H1 (cell line): Measurements from ENCODE around the gene MAGEB3. TPM values are rescaled to one million over a fixed set of nuclear protein-coding genes. Genes with fewer than 3 reads are reported as not detected.

Experiments used
- CTCF ChIA-PET: fragments of 300-600 bp; sonication (Branson Sonifier 250); formaldehyde crosslinking; loops from one replicate; lab custom pipeline; 2021; ENCODE audit not compliant: partially characterized antibody; lab: Charles Lee
- POLR2A ChIA-PET: fragments of 300-600 bp; sonication (Branson Sonifier 250); formaldehyde crosslinking; loops from one replicate; lab custom pipeline; 2021; ENCODE audit warnings: inconsistent platforms; ENCODE audit not compliant: partially characterized antibody; lab: Charles Lee
- DNase-seq, 2 experiments: peaks; one replicate each; pipeline versions ENCODE4 v3.0.0 to v3.0.0-alpha.2; 2010 to 2022; ENCODE audit warnings: low spot score in 2 of 2, low read depth in 1 of 2, mixed read lengths in 1 of 2
- FAIRE-seq: peaks from 2 replicates; lab custom pipeline; 2011; peaks lifted over from hg19 to GRCh38; lab: Jason Lieb, UNC
- H2AFZ ChIP-seq: 2 replicates; pipeline ENCODE4 v1.8.1; 2012; ENCODE audit warnings: low read length, inconsistent platforms
- H2AK5ac ChIP-seq: 2 replicates; pipeline ENCODE4 v1.6.1; 2013; ENCODE audit warnings: low read depth, low read length
- H2BK120ac ChIP-seq: replicated peaks from 2 replicates; pipeline ENCODE3; 2013; ENCODE audit warnings: low read depth, low read length, inconsistent platforms
- H2BK12ac ChIP-seq: 2 replicates; pipeline ENCODE4 v1.6.1; 2013; ENCODE audit warnings: low read depth, low read length
- H2BK15ac ChIP-seq: 2 replicates; pipeline ENCODE4 v1.6.1; 2013; ENCODE audit warnings: low read length
- H2BK20ac ChIP-seq: 2 replicates; pipeline ENCODE4 v1.6.1; 2013; ENCODE audit warnings: low read length
- H2BK5ac ChIP-seq: 2 replicates; pipeline ENCODE4 v1.6.1; 2013; ENCODE audit warnings: low read depth, low read length
- H3K14ac ChIP-seq: 2 replicates; pipeline ENCODE4 v1.6.1; 2013; ENCODE audit warnings: inconsistent platforms; ENCODE audit not compliant: insufficient read length
- H3K18ac ChIP-seq: 2 replicates; pipeline ENCODE4 v1.6.1; 2013; ENCODE audit warnings: low read length; ENCODE audit errors: extremely low read depth
- H3K23ac ChIP-seq: 2 replicates; pipeline ENCODE4 v1.6.1; 2013; ENCODE audit warnings: inconsistent platforms; ENCODE audit not compliant: insufficient read length
- H3K23me2 ChIP-seq: 2 replicates; pipeline ENCODE4 v1.6.1; 2013; ENCODE audit warnings: low read depth, low read length
- H3K27ac ChIP-seq: 2 replicates; pipeline ENCODE4 v1.6.1; 2011; ENCODE audit warnings: low read depth, low read length, inconsistent platforms
- H3K27me3 ChIP-seq, 4 experiments: replicated peaks in 1 of 4; 1 replicate in 1 of 4; 2 replicates in 3 of 4; pipeline versions ENCODE4 v1.6.1 to v1.8.1; 2011 to 2013; ENCODE audit warnings: low read length in 3 of 4, mild to moderate bottlenecking in 3 of 4, inconsistent platforms in 2 of 4, mixed read lengths in 2 of 4, moderate library complexity in 1 of 4; ENCODE audit not compliant: control insufficient read depth in 3 of 4, insufficient read depth in 3 of 4; ENCODE audit errors: extremely low read depth in 1 of 4
- H3K36me3 ChIP-seq, 4 experiments: 2 replicates each; pipeline versions ENCODE4 v1.6.1 to v1.8.1; 2011 to 2013; ENCODE audit warnings: mild to moderate bottlenecking in 4 of 4, low read length in 3 of 4, moderate library complexity in 2 of 4, control low read depth in 1 of 4, inconsistent platforms in 1 of 4; ENCODE audit not compliant: insufficient read depth in 4 of 4, control insufficient read depth in 2 of 4
- H3K4ac ChIP-seq: replicated peaks from 2 replicates; pipeline ENCODE3; 2013; ENCODE audit warnings: low read length, low read depth, mixed read lengths, inconsistent platforms; ENCODE audit not compliant: insufficient read length
- H3K4me1 ChIP-seq, 4 experiments: replicated peaks in 1 of 4; 1 replicate in 1 of 4; 2 replicates in 3 of 4; pipeline versions ENCODE4 v1.6.1 to v1.8.1; 2011 to 2013; ENCODE audit warnings: low read length in 3 of 4, inconsistent platforms in 2 of 4, mixed read lengths in 1 of 4; ENCODE audit not compliant: insufficient read depth in 4 of 4, control insufficient read depth in 3 of 4
- H3K4me2 ChIP-seq, 2 experiments: 2 replicates each; pipeline versions ENCODE4 v1.6.1 to v1.8.1; 2011 to 2013; ENCODE audit warnings: low read depth in 2 of 2, low read length in 2 of 2, control low read depth in 1 of 2, inconsistent platforms in 1 of 2, mild to moderate bottlenecking in 1 of 2; ENCODE audit not compliant: insufficient read depth in 1 of 2
- H3K4me3 ChIP-seq, 4 experiments: fragments of 200-600, 300-600 bp in 1 of 4; sonication (generic), shearing (Covaris generic), sonication (Bioruptor Twin) in 1 of 4; 2 replicates each; pipeline versions ENCODE4 v1.5.1 to v1.8.1; 2011 to 2016; ENCODE audit warnings: low read length in 4 of 4, low read depth in 3 of 4, control low read depth in 2 of 4, inconsistent platforms in 2 of 4, mild to moderate bottlenecking in 2 of 4, mixed read lengths in 1 of 4, moderate library complexity in 1 of 4; ENCODE audit not compliant: insufficient read depth in 2 of 4; ENCODE audit errors: extremely low read depth in 1 of 4
- H3K56ac ChIP-seq: replicated peaks from 2 replicates; pipeline ENCODE3; 2013; ENCODE audit warnings: low read depth, mild to moderate bottlenecking, mixed read lengths, low read length, inconsistent platforms; ENCODE audit not compliant: insufficient read length
- H3K79me1 ChIP-seq: 2 replicates; pipeline ENCODE4 v1.6.1; 2013; ENCODE audit warnings: low read depth, low read length, control low read depth
- H3K79me2 ChIP-seq, 2 experiments: 2 replicates each; pipeline versions ENCODE4 v1.6.1 to v1.8.1; 2012 to 2013; ENCODE audit warnings: low read length in 2 of 2, mild to moderate bottlenecking in 2 of 2, inconsistent platforms in 1 of 2; ENCODE audit not compliant: insufficient read depth in 2 of 2, control insufficient read depth in 1 of 2
- H3K9ac ChIP-seq, 4 experiments: replicated peaks in 1 of 4; 1 replicate in 1 of 4; 2 replicates in 3 of 4; pipeline versions ENCODE4 v1.6.1 to v1.8.1; 2011 to 2013; ENCODE audit warnings: low read depth in 3 of 4, low read length in 3 of 4, control low read depth in 2 of 4, mild to moderate bottlenecking in 2 of 4, moderate library complexity in 2 of 4, inconsistent platforms in 1 of 4; ENCODE audit errors: extremely low read depth in 1 of 4
- H3K9me3 ChIP-seq, 2 experiments: 2 replicates each; pipeline versions ENCODE4 v1.6.1 to v1.8.1; 2012 to 2013; ENCODE audit warnings: mild to moderate bottlenecking in 2 of 2, moderate library complexity in 2 of 2, control low read depth in 1 of 2, inconsistent platforms in 1 of 2, low read depth in 1 of 2, low read length in 1 of 2, mixed read lengths in 1 of 2; ENCODE audit not compliant: insufficient read depth in 2 of 2
- H4K20me1 ChIP-seq, 2 experiments: replicated peaks in 1 of 2; 2 replicates each; pipeline versions ENCODE3 to v1.8.1; 2011 to 2013; ENCODE audit warnings: inconsistent platforms in 2 of 2, low read length in 2 of 2, mild to moderate bottlenecking in 1 of 2; ENCODE audit not compliant: insufficient read depth in 2 of 2, control insufficient read depth in 1 of 2
- H4K5ac ChIP-seq: 2 replicates; pipeline ENCODE4 v1.6.1; 2013; ENCODE audit warnings: low read length, low read depth, mixed read lengths, inconsistent platforms; ENCODE audit not compliant: insufficient read length
- H4K8ac ChIP-seq: 2 replicates; pipeline ENCODE4 v1.8.0; 2013; ENCODE audit warnings: mild to moderate bottlenecking, moderate library complexity, low read length, inconsistent platforms; ENCODE audit not compliant: insufficient read depth; ENCODE audit errors: extremely low read depth
- H4K91ac ChIP-seq: replicated peaks from 2 replicates; pipeline ENCODE3; 2013; ENCODE audit warnings: low read length, mixed read lengths, inconsistent platforms; ENCODE audit not compliant: insufficient read length
- NANOG ChIP-seq: IDR thresholded peaks from 2 replicates; pipeline ENCODE4 v1.6.1; 2011; ENCODE audit warnings: low read length, low read depth, mild to moderate bottlenecking, inconsistent platforms; ENCODE audit not compliant: insufficient read depth, poor library complexity, severe bottlenecking
- POU5F1 ChIP-seq: IDR thresholded peaks from 2 replicates; pipeline ENCODE4 v1.6.1; 2011; ENCODE audit warnings: low read depth, mild to moderate bottlenecking, low read length, moderate library complexity
- RAD21 ChIP-seq, 2 experiments: IDR thresholded peaks in 1 of 2; conservative IDR thresholded peaks in 1 of 2; 2 replicates each; pipeline ENCODE4 v1.6.1; 2011; ENCODE audit warnings: low read depth in 2 of 2, low read length in 2 of 2, improper control_type of control experiment in 1 of 2, inconsistent platforms in 1 of 2, mild to moderate bottlenecking in 1 of 2, moderate library complexity in 1 of 2
- SP4 ChIP-seq: IDR thresholded peaks from 2 replicates; pipeline ENCODE4 v1.6.1; 2012; ENCODE audit warnings: low read length, inconsistent platforms
- ZNF274 ChIP-seq: IDR thresholded peaks from 2 replicates; pipeline ENCODE4 v1.7.0; 2012; ENCODE audit warnings: low read length, borderline replicate concordance; ENCODE audit errors: extremely low read depth
- WGBS, 2 experiments: shearing (Covaris generic) in 1 of 2; methylation state at CpG; one replicate each; pipeline versions ENCODE4 v1.1.6 to v1.1.7; 2013 to 2015; ENCODE audit warnings: low lambda C conversion rate in 2 of 2, mixed read lengths in 2 of 2, inconsistent platforms in 1 of 2, low coverage in 1 of 2, missing lambda C conversion rate in 1 of 2; ENCODE audit not compliant: insufficient replicate concordance in 2 of 2, insufficient coverage in 1 of 2, insufficient read length in 1 of 2; ENCODE audit errors: extremely low coverage in 1 of 2, missing lambda C conversion rate in 1 of 2; 5-methylcytosine and 5-hydroxymethylcytosine counted together
- polyA plus RNA-seq, 7 experiments: library from polyadenylated mRNA; depleted of rRNA in 3 of 7; stranded (reverse) in 5 of 7; unstranded in 2 of 7; fragments of >200 nt in 5 of 7; fragments of 200-250 nt in 2 of 7; gene quantifications; 1 replicate in 5 of 7; 2 replicates in 1 of 7; 4 replicates in 1 of 7; pipeline versions ENCODE4 v1.2.1 to v1.2.3, GENCODE V29; 2011 to 2013; ENCODE audit warnings: missing spikeins in 2 of 7, mixed read lengths in 2 of 7
- total RNA-seq: library from RNA; stranded (reverse); fragmentation: NEBNext Ultra II Directional; extraction: Animal tissue kit (Norgen Biotek cat#: 25700); gene quantifications from 2 replicates; pipeline ENCODE4 v1.2.1, GENCODE V29; 2021
- TF ChIP-seq, protein P1 (sequence below), 3 experiments: IDR thresholded peaks; 1 replicate in 2 of 3; 2 replicates in 1 of 3; pipeline versions ENCODE4 v1.5.1 to v1.6.1; 2011; ENCODE audit warnings: low read length in 3 of 3, mild to moderate bottlenecking in 3 of 3, inconsistent platforms in 2 of 3, low read depth in 1 of 3, moderate library complexity in 1 of 3; ENCODE audit not compliant: insufficient read depth in 1 of 3; ENCODE audit errors: control extremely low read depth in 1 of 3
- TF ChIP-seq, protein P2 (sequence below): IDR thresholded peaks from 2 replicates; pipeline ENCODE4 v1.6.1; 2012; ENCODE audit warnings: inconsistent platforms

MAGEB3 gene
- total and polyA plus RNA-seq, 2 of the 8 experiments (the other 6 are each of a cell fraction or from before 2014, with no cell fraction given) = not detected

DNA sequence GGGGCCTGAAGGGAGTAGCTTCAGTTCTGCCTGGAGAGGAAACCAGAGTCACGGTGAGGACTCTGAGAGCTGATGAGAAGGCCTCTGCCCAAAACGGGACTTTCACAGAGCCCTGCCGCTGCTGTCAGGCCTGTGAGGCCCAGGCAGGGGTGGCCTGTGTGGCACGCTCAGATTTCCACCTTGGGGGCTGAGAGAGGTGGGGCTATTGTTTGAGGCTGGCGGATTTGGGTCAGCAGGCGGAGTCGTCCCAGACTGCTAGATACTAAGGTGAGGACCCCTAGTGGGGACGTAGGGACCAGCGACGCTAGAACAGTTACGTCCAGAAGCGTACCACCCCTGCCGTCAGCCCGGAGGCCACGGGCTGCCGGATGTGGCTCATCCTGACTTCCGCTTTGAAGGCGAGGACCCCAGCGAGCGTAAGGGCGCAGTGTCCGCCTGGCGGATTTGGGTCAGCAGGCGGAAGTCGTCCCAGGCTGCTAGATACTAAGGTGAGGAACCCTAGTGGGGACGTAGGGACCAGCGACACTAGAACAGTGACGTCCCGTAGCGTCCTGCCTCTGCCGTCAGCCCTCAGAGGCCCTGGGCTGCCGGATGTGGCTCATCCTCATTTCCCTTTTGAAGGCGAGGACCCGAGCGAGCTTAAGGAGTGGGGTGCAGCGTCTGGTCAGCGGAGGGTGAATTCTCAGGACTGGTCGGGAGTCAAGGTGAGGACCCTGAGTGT lies 16.5 kb downstream of the MAGEB3 start, which contains the start of gene MAGEB1:
Gene MAGEB1, plus strand, starts transcription at position 378 of the 721 bp plus-strand sequence. CDS start 3,348 bp downstream, outside the sequence.
- Histone ChIP-seq H2BK12ac (no peak within 1 kb of the TSS), H3K79me2 (no peaks in the 10 kb centered on the region), H3K23me2 (no peaks in the 10 kb centered on the region), H3K4me1 (peaks cover 0 to 4% (median 0%) of the 10 kb centered on the region in 4 experiments; a peak in 1 of 7 replicates), H4K91ac (no peak within 1 kb of the TSS), H4K8ac (no peak within 1 kb of the TSS), H3K4ac (no peak within 1 kb of the TSS), H3K4me3 (no peak within 1 kb of the TSS), H3K4me2 (no peak within 1 kb of the TSS), H3K56ac (no peak within 1 kb of the TSS), H3K23ac (no peak within 1 kb of the TSS), H2BK20ac (no peak within 1 kb of the TSS), H3K14ac (no peak within 1 kb of the TSS), H3K79me1 (no peaks in the 10 kb centered on the region), H3K9ac (no peak within 1 kb of the TSS), H4K20me1 (no peaks in the 10 kb centered on the region), H2BK5ac (no peak within 1 kb of the TSS), H4K5ac (no peak within 1 kb of the TSS), H2AK5ac (no peak within 1 kb of the TSS), H3K18ac (no peak within 1 kb of the TSS; the same call in 1 of the 2 replicates), H3K27me3 (no peaks in the 10 kb centered on the region), H2AFZ (peak within 1 kb of the TSS; percentile 32; the same call in 1 of the 2 replicates), H3K36me3 (no peaks in the 10 kb centered on the region), H3K9me3 (no peaks in the 10 kb centered on the region; a peak in 1 of 4 replicates), H2BK15ac (no peak within 1 kb of the TSS), H2BK120ac (no peak within 1 kb of the TSS), H3K27ac (no peak within 1 kb of the TSS)
- FAIRE-seq = no peak
- ChIA-PET CTCF (interaction anchor here (0.7 to 1.0 kb wide), 3 partner anchors 46 to 104 kb away, joined by 3 to 4 read pairs (median 3); no protein-coding TSS in a partner anchor), POLR2A (no interaction called here)
- TF ChIP-seq RAD21 (IDR thresholded peaks at IDR 0.05 in 1 of 2, conservative IDR thresholded peaks at IDR 0.05 in 1 of 2; ENCODE audit: low read depth in 2 of 2, low read length in 2 of 2) = peak; percentile 28 to 48
- TF ChIP-seq, protein P1, sequence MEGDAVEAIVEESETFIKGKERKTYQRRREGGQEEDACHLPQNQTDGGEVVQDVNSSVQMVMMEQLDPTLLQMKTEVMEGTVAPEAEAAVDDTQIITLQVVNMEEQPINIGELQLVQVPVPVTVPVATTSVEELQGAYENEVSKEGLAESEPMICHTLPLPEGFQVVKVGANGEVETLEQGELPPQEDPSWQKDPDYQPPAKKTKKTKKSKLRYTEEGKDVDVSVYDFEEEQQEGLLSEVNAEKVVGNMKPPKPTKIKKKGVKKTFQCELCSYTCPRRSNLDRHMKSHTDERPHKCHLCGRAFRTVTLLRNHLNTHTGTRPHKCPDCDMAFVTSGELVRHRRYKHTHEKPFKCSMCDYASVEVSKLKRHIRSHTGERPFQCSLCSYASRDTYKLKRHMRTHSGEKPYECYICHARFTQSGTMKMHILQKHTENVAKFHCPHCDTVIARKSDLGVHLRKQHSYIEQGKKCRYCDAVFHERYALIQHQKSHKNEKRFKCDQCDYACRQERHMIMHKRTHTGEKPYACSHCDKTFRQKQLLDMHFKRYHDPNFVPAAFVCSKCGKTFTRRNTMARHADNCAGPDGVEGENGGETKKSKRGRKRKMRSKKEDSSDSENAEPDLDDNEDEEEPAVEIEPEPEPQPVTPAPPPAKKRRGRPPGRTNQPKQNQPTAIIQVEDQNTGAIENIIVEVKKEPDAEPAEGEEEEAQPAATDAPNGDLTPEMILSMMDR (IDR thresholded peaks at IDR 0.05; ENCODE audit: control extremely low read depth in 1 of 3, insufficient read depth in 1 of 3, low read depth in 1 of 3, low read length in 3 of 3) = peak; percentile 43 to 50 (median 47)
- TF ChIP-seq SP4 = no peak
- TF ChIP-seq POU5F1 = no peak
- TF ChIP-seq, protein P2, sequence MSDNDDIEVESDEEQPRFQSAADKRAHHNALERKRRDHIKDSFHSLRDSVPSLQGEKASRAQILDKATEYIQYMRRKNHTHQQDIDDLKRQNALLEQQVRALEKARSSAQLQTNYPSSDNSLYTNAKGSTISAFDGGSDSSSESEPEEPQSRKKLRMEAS = 0 out of 2 replicates have a peak, but pooled peaks have one; percentile 6
- no peak for TF ChIP-seq ZNF274
- TF ChIP-seq NANOG = no peak
- DNase-seq = peak; percentile 33 to 47
- WGBS, 2 experiments = 87% methylated on average over 18 of the region's 38 CpGs; no CpG with 5 or more reads in 1 of the 2 experiments
